Right lobe of liver (tissue), 6 donors: ENCODE results near the gene CHFR. TPM values are rescaled to one million over a fixed set of nuclear protein-coding genes. Genes with fewer than 3 reads are reported as not detected.
"Not testable (repeated sequence)": the region's sequence is repeated elsewhere in the genome, so short reads cannot be mapped to it uniquely, and the experiment has no call there.

Experiments used
- ATAC-seq, 4 donors: fragments of 200-7000 bp; cut with Tn5 transposase; one replicate each; pipeline ENCODE4 v1.9.1; 2020; ENCODE audit warnings: mild to moderate bottlenecking in 4 of 4, moderate library complexity in 4 of 4
- DNase-seq, 3 donors: peaks; one replicate each; pipeline ENCODE4 v3.0.0-alpha.2; 2020
- H3K27ac ChIP-seq, 3 donors: fragments of 200-600 bp; one replicate each; pipeline ENCODE4 v1.8.0; 2022
- H3K27me3 ChIP-seq, 2 donors: fragments of 200-600 bp; one replicate each; pipeline ENCODE4 v1.8.0; 2022
- H3K36me3 ChIP-seq, 4 donors: fragments of 200-600 bp; sonication (generic) in 1 of 4; one replicate each; pipeline versions ENCODE4 v1.5.1 to v1.8.0; 2017 to 2022; ENCODE audit warnings: control low read depth in 1 of 4
- H3K4me1 ChIP-seq, 4 donors: fragments of 200-600 bp; sonication (generic) in 1 of 4; one replicate each; pipeline versions ENCODE4 v1.5.1 to v1.8.0; 2017 to 2022; ENCODE audit warnings: control low read depth in 1 of 4
- H3K4me3 ChIP-seq, 3 donors: fragments of 200-600 bp; one replicate each; pipeline ENCODE4 v1.8.0; 2022
- H3K9me3 ChIP-seq, 4 donors: fragments of 200-600 bp; sonication (generic) in 1 of 4; one replicate each; pipeline versions ENCODE4 v1.5.1 to v1.8.0; 2017 to 2022; ENCODE audit warnings: control low read depth in 1 of 4
- CTCF ChIP-seq, 4 donors: fragments of 200-600 bp in 3 of 4; fragments of 450-650 bp in 1 of 4; IDR thresholded peaks; one replicate each; pipeline versions ENCODE4 v1.5.1 to v1.8.0; 2016 to 2022; ENCODE audit warnings: antibody characterized with exemption in 4 of 4, mild to moderate bottlenecking in 2 of 4
- POLR2A ChIP-seq: fragments of 450-650 bp; IDR thresholded peaks from one replicate; pipeline ENCODE4 v1.6.1; 2017; ENCODE audit warnings: antibody characterized with exemption, mild to moderate bottlenecking
- WGBS: methylation state at CpG from one replicate; pipeline ENCODE4 v1.1.6; 2018; ENCODE audit warnings: low coverage, low lambda C conversion rate; ENCODE audit not compliant: insufficient coverage; ENCODE audit errors: missing lambda C conversion rate; 5-methylcytosine and 5-hydroxymethylcytosine counted together
- intact Hi-C, 2 donors: fragments of 100-400 bp; cut with DNase I; formaldehyde crosslinking; loops; one replicate each; pipeline versions ENCODE4 v1.11.2 to v1.14.1; 2022
- total RNA-seq, 6 experiments: library from RNA; depleted of rRNA in 2 of 6; stranded (reverse); fragments of >200 nt in 2 of 6; fragmentation: NEBNext Ultra II Directional in 3 of 6; extraction: Animal tissue kit (Norgen Biotek cat#: 25700) in 3 of 6; gene quantifications; one replicate each; pipeline versions ENCODE4 v1.1.0 to v1.2.4, GENCODE V29; 2016 to 2023
- donor health status: DM: no; HTN: yes; CAD: no.
- donor health status: DM: no; HTN: no; CAD: no.
- donor health status: DM: no; HTN: no; CAD: no.
- donor health status: DM: no; HTN: yes; CAD: no.
- donor health status: DM: no; HTN: yes; CAD: no.

CHFR gene
- total RNA-seq, 6 experiments from 2014 or later, result 11.0 to 20.4 (median 13.5) TPM

DNA sequence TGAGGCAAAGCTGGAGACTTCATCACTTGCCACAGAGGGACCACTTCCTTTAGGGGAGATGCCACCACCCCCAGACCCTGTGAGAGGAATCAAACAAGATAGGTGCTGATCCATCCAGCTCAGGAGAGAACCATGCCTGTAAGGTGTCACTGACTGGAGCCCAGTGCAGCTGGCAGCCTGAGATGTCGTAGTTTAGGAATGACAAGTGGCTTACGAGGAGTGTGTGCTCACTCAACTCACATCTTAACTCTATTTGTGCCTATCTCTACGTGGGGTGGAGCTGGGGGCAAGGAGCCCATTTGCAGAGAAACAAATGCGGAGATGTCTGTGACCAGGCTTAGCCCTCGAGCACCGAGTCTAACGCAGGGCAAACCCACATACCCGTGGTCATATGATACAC, 25.8 kb downstream of the CHFR start:
- TF ChIP-seq CTCF (IDR thresholded peaks at IDR 0.05), result no peak
- no peak for TF ChIP-seq POLR2A
- H3K4me3 ChIP-seq, result no peak overlapping the region
- intact Hi-C loops, result no loop called here
- H3K4me1 ChIP-seq, result no peaks in the 10 kb centered on the region
- ATAC-seq, result no peak
- no peak for DNase-seq
- H3K9me3 ChIP-seq, result no peaks in the 10 kb centered on the region
- H3K27me3 ChIP-seq, result no peaks in the 10 kb centered on the region
- H3K36me3 ChIP-seq, result peaks cover 0 to 44% (median 18%) of the 10 kb centered on the region in 4 donors
- WGBS, result 94% methylated on average over 4 of the region's 8 CpGs
- H3K27ac ChIP-seq, result no peak overlapping the region

DNA sequence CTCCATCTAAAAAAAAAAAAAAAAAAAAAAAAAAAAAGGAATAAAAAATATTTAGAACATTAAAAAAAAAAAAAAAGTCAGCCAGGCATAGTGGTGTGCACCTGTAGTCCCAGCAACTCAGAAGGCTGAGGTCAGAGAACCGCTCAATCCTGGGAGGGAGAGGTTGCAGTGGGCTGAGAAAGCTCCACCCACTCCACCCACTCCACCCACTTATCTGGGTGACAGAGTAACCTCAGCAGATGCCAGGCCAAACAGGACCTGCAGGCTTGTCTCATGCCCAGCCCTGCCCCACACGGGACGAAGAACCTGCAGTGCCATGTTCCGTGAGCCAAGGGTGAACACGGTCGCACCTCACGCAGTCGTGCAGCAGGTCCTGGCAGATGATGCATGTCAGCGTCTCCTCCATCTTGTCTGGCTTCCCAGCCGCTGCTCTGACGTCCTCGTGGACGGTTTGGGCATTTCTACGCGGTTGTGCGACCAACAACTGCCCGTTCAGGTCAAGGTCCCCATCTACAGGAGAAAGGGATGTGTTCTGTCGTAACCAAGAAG, 28.6 kb downstream of the CHFR start:
- Histone ChIP-seq H3K36me3 (peaks cover 3 to 69% (median 27%) of the 10 kb centered on the region in 4 donors), H3K27me3 (no peaks in the 10 kb centered on the region), H3K27ac (no peak overlapping the region), H3K4me1 (no peaks in the 10 kb centered on the region), H3K4me3 (no peak overlapping the region), H3K9me3 (no peaks in the 10 kb centered on the region)
- 85% methylated on average over 7 of the region's 18 CpGs for WGBS
- TF ChIP-seq POLR2A, result no peak
- TF ChIP-seq CTCF (IDR thresholded peaks at IDR 0.05), result no peak
- DNase-seq (no peak), ATAC-seq (peak in 2 of 4 donors; percentile 6 to 53)
- intact Hi-C loops, result no loop called here

- H3K27me3 ChIP-seq, ATAC-seq, H3K9me3 ChIP-seq, DNase-seq, intact Hi-C loops, H3K27ac ChIP-seq, H3K4me1 ChIP-seq, H3K4me3 ChIP-seq: not testable (repeated sequence)
- peaks cover 3 to 83% (median 33%) of the 10 kb centered on the region in 4 donors for H3K36me3 ChIP-seq
- 40% methylated on average over 1 of the region's 21 CpGs for WGBS
Observed at GRCh38 chr12:132857019-132857418, 30.4 kb downstream of the CHFR start.

- 90% methylated on average over 7 of the region's 17 CpGs for WGBS
- Histone ChIP-seq H3K27me3 (no peaks in the 10 kb centered on the region), H3K4me3 (no peak overlapping the region), H3K36me3 (peaks cover 3 to 82% (median 35%) of the 10 kb centered on the region in 4 donors), H3K27ac (no peak overlapping the region), H3K4me1 (no peaks in the 10 kb centered on the region), H3K9me3 (no peaks in the 10 kb centered on the region)
- TF ChIP-seq POLR2A (no peak), CTCF (IDR thresholded peaks at IDR 0.05) (no peak)
- DNase-seq (no peak), ATAC-seq (no peak)
- intact Hi-C loops, result no loop called here
Observed at GRCh38 chr12:132856581-132856980, 30.8 kb downstream of the CHFR start.

- H3K36me3 ChIP-seq, result peaks cover 3 to 80% (median 36%) of the 10 kb centered on the region in 4 donors
- H3K27me3 ChIP-seq, intact Hi-C loops, H3K9me3 ChIP-seq, H3K27ac ChIP-seq, ATAC-seq, H3K4me1 ChIP-seq, H3K4me3 ChIP-seq, DNase-seq: not testable (repeated sequence)
- WGBS, result 100% methylated on average over 5 of the region's 14 CpGs
Observed at GRCh38 chr12:132855211-132855610, 32.2 kb downstream of the CHFR start.
